Measurements from ENCODE around the gene PHOSPHO1. TPM values are rescaled to one million over a fixed set of nuclear protein-coding genes. Genes with fewer than 3 reads are reported as not detected.
A peak's percentile ranks its signal among the peaks of the same experiment; 100 is the strongest.

PHOSPHO1 gene
- total RNA-seq, 1 donor from 2014 or later, result 1.7 TPM

DNA sequence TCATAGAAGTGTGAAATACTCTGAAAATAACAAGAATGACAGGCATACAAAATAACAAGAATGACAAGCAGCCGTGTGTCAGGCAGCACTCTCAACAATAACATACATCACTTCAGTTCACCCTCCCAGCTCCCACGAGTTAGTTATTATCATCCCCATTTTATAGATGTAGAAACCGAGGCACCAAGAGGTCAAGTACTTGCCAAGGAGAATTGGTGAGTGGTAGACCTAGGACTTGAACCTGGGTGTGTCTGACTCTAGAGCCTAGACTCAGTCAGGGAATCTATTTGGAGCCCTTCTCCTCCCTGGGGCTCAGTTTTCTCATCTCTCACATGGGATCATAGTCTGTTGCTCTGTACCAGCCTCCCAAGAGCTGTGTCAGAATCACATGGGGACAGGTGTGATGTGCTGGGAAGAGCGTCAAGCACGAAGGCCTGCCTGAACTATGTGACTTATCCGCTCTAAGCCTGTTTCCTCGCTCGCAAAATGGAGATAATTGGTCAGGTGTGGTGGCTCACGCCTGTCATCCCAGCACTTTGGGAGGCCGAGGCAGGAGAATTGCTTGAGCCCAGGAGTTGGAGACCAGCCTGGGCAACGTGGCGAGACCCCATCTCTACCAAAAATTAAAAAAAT lies 19.4 kb upstream of the PHOSPHO1 start:
- intact Hi-C loops (cut with DNase I), result no loop called here
- Histone ChIP-seq H3K36me3 (no peaks in the 10 kb centered on the region), H3K27me3 (peaks cover 4% of the 10 kb centered on the region), H3K9me3 (no peaks in the 10 kb centered on the region), H3K4me1 (no peaks in the 10 kb centered on the region), H3K4me3 (no peak overlapping the region), H3K27ac (no peak overlapping the region)
- no peak for DNase-seq
- TF ChIP-seq, protein P1, sequence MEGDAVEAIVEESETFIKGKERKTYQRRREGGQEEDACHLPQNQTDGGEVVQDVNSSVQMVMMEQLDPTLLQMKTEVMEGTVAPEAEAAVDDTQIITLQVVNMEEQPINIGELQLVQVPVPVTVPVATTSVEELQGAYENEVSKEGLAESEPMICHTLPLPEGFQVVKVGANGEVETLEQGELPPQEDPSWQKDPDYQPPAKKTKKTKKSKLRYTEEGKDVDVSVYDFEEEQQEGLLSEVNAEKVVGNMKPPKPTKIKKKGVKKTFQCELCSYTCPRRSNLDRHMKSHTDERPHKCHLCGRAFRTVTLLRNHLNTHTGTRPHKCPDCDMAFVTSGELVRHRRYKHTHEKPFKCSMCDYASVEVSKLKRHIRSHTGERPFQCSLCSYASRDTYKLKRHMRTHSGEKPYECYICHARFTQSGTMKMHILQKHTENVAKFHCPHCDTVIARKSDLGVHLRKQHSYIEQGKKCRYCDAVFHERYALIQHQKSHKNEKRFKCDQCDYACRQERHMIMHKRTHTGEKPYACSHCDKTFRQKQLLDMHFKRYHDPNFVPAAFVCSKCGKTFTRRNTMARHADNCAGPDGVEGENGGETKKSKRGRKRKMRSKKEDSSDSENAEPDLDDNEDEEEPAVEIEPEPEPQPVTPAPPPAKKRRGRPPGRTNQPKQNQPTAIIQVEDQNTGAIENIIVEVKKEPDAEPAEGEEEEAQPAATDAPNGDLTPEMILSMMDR (IDR thresholded peaks at IDR 0.05), result no peak
- ATAC-seq, result no peak

DNA sequence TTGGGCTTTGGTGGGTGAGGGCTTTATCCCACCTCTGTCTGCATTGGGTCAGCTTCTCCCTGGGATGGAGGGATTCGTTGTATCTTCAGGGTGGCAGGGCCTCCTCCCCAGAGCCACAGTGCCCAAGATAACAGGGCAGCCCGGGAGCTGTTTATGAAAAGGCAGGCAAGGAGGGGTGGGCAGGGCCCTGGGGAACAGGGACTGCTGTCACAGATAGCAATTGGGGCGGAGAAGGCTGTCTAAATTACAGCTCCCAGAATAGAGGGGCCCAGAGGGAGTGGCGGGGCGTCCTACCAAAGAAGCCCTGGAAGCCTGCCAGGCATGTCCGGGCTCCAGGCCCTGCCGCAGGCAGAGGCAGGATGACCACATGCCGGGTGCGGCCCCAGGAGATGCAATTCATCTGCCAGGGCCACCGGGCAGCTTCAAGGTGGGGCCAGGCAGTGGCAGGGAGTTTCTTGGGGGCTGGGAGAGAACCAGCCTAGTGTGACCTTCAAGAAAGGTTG lies 18.8 kb upstream of the PHOSPHO1 start:
- TF ChIP-seq, protein P1 (IDR thresholded peaks at IDR 0.05), result no peak
- no peaks in the 10 kb centered on the region for H3K4me1 ChIP-seq
- ATAC-seq (peak; percentile 27), DNase-seq (peak; percentile 66)
- H3K36me3 ChIP-seq, result no peaks in the 10 kb centered on the region
- no peak overlapping the region for H3K27ac ChIP-seq
- H3K4me3 ChIP-seq, result no peak overlapping the region
- H3K27me3 ChIP-seq, result peaks cover 4% of the 10 kb centered on the region
- intact Hi-C loops (cut with DNase I), result no loop called here
- no peaks in the 10 kb centered on the region for H3K9me3 ChIP-seq

DNA sequence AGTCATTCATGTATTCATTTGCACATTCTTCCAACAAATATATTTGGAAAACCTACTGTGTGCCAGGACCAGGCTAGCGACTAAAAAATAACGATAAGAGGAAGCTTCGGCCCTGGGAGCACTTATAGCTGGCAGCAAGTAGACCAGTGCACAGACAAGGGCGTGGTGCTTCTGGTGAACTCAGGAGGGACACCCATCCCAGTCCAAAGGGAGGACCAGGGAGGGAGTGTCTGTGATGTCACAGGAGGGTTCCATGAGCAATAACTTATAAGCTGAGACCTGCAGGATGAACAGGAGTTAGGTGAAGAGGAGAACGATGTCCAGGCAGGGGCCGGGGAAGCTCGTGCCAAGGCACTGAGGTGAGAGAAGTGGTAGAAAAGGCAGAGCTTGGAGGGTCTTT lies 17.4 kb upstream of the PHOSPHO1 start:
- no peaks in the 10 kb centered on the region for H3K4me1 ChIP-seq
- H3K4me3 ChIP-seq, result no peak overlapping the region
- peaks cover 4% of the 10 kb centered on the region for H3K27me3 ChIP-seq
- intact Hi-C loops (cut with DNase I), result no loop called here
- TF ChIP-seq, protein P1 (IDR thresholded peaks at IDR 0.05), result no peak
- H3K36me3 ChIP-seq, result no peaks in the 10 kb centered on the region
- DNase-seq (no peak), ATAC-seq (no peak)
- H3K9me3 ChIP-seq, result no peaks in the 10 kb centered on the region
- H3K27ac ChIP-seq, result no peak overlapping the region

DNA sequence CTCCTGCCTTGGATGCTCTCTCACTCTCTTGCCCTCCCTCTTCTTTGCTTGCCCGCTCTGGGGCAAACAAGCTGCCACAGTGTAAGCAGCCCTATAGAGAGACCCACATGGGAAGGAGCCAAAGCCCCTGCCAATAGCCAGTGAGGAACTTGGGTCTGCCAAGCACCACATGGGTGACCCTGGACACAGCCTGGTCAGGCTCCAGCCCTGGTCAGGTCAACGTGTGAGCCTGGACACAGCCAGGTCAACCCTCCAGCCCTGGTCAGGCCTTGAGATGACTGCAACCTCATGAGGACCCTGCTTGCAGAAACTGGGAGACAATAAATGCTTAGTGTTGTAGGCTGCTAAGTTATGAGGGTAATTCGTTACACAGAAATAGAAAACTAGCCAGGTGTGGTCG lies 14.3 kb upstream of the PHOSPHO1 start:
- intact Hi-C loops (cut with DNase I), result no loop called here
- Histone ChIP-seq H3K27me3 (peaks cover 4% of the 10 kb centered on the region), H3K4me1 (no peaks in the 10 kb centered on the region), H3K36me3 (no peaks in the 10 kb centered on the region), H3K27ac (no peak overlapping the region), H3K4me3 (no peak overlapping the region), H3K9me3 (no peaks in the 10 kb centered on the region)
- TF ChIP-seq, protein P1 (IDR thresholded peaks at IDR 0.05), result no peak
- DNase-seq, result no peak
- ATAC-seq, result peak; percentile 16

DNA sequence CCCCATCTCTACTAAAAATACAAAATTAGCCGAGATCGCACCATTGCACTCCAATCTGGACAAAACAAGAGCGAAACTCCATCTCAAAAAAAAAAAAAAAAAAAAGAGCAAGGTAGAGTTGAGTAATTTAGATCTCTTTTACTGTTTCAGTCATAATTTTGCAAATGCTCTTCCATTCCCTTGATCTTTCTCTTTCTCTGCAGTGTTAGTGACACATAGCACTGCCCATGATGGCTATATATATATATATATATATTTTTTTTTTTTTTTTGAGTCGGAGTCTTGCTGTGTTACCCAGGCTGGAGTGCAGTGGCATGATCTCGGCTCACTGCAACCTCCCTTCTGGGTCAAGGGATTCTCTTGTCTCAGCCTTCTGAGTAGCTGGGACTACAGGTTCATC lies 12.2 kb upstream of the PHOSPHO1 start:
- H3K36me3 ChIP-seq, result no peaks in the 10 kb centered on the region
- DNase-seq, result no peak
- no peak for ATAC-seq

More for the DNA sequence above, 12.2 kb upstream of the PHOSPHO1 start:
- H3K4me3 ChIP-seq, result no peak overlapping the region
- H3K27ac ChIP-seq, result no peak overlapping the region
- no peaks in the 10 kb centered on the region for H3K4me1 ChIP-seq
- TF ChIP-seq, protein P1 (IDR thresholded peaks at IDR 0.05), result no peak
- H3K9me3 ChIP-seq, result no peaks in the 10 kb centered on the region
- intact Hi-C loops (cut with DNase I), result no loop called here
- H3K27me3 ChIP-seq, result no peaks in the 10 kb centered on the region

All from upper lobe of right lung (tissue), 1 donor.